ENCODE results near the gene RPP30. TPM values are rescaled to one million over a fixed set of nuclear protein-coding genes. Genes with fewer than 3 reads are reported as not detected.
"Not testable (repeated sequence)": the region's sequence is repeated elsewhere in the genome, so short reads cannot be mapped to it uniquely, and the experiment has no call there.

Gene RPP30
- total and polyA plus RNA-seq, 9 of the 15 experiments (the other 6 are each of a cell fraction or from before 2014, with no cell fraction given) = 37.3 to 170 (median 69.1) TPM

- in situ Hi-C loops (cut with MboI) = no loop called here
- Histone ChIP-seq H3K9me1 (ENCODE audit: control insufficient read depth, insufficient read depth, low read length) (no peaks in the 10 kb centered on the region), H4K20me1 (replicated peaks; ENCODE audit: control insufficient read depth, insufficient read depth, low read length) (no peaks in the 10 kb centered on the region), H3K27ac (ENCODE audit: extremely low read depth, low read depth, low read length) (no peak overlapping the region), H3K4me3 (no peak overlapping the region), H3K9ac (ENCODE audit: insufficient read depth in 1 of 2, low read depth in 2 of 2, low read length in 2 of 2) (no peak overlapping the region), H3K4me2 (ENCODE audit: insufficient read depth, low read length) (no peak overlapping the region), H3K9me3 (replicated peaks; ENCODE audit: control insufficient read depth, insufficient read depth, low read depth, low read length) (no peaks in the 10 kb centered on the region), H2AFZ (ENCODE audit: low read depth, low read length) (no peak overlapping the region), H3K4me1 (replicated peaks in 1 of 2; ENCODE audit: control insufficient read depth in 2 of 2, insufficient read depth in 2 of 2, low read length in 2 of 2) (no peaks in the 10 kb centered on the region), H3K79me2 (ENCODE audit: control insufficient read depth, insufficient read depth, low read length) (no peaks in the 10 kb centered on the region), H3K27me3 (ENCODE audit: control insufficient read depth in 2 of 2, insufficient read depth in 2 of 2, low read length in 2 of 2) (no peaks in the 10 kb centered on the region), H3K36me3 (ENCODE audit: control insufficient read depth, insufficient read depth, low read length) (peaks cover 75% of the 10 kb centered on the region)
- DNase-seq (ENCODE audit: extremely low read depth in 1 of 4, low spot score in 3 of 4) (no peak), FAIRE-seq (no peak), ATAC-seq (no peak)
- BruUV-seq (replicated peaks) = no TSS peak
- WGBS (ENCODE audit: insufficient coverage, low coverage, missing lambda C conversion rate) = 93% methylated on average over 3 of the region's 3 CpGs
- no peak for TF ChIP-seq GATAD2B (IDR thresholded peaks at IDR 0.05; ENCODE audit: borderline replicate concordance)
- TF ChIP-seq KAT8 (IDR thresholded peaks at IDR 0.05; ENCODE audit: low read depth) = no peak
- no peak for TF ChIP-seq MIER1 (IDR thresholded peaks at IDR 0.05; ENCODE audit: low read depth)
- TF ChIP-seq PHB (CRISPR knock-in tag; IDR thresholded peaks at IDR 0.05) = no peak
- TF ChIP-seq, protein P1, sequence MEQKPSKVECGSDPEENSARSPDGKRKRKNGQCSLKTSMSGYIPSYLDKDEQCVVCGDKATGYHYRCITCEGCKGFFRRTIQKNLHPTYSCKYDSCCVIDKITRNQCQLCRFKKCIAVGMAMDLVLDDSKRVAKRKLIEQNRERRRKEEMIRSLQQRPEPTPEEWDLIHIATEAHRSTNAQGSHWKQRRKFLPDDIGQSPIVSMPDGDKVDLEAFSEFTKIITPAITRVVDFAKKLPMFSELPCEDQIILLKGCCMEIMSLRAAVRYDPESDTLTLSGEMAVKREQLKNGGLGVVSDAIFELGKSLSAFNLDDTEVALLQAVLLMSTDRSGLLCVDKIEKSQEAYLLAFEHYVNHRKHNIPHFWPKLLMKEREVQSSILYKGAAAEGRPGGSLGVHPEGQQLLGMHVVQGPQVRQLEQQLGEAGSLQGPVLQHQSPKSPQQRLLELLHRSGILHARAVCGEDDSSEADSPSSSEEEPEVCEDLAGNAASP (IDR thresholded peaks at IDR 0.05) = no peak
- no peak for TF ChIP-seq SNRNP70 (optimal IDR thresholded peaks at IDR 0.05; ENCODE audit: low read depth, low read length)
- POLR2A ChIA-PET = no interaction called here
- CTCF ChIA-PET (ENCODE audit: low intra/inter-chr PET ratio) = no interaction called here
- intact Hi-C loops (cut with micrococcal nuclease) = no loop called here
Observed at GRCh38 chr10:90893190-90893589, 21.4 kb downstream of the RPP30 start.

DNA sequence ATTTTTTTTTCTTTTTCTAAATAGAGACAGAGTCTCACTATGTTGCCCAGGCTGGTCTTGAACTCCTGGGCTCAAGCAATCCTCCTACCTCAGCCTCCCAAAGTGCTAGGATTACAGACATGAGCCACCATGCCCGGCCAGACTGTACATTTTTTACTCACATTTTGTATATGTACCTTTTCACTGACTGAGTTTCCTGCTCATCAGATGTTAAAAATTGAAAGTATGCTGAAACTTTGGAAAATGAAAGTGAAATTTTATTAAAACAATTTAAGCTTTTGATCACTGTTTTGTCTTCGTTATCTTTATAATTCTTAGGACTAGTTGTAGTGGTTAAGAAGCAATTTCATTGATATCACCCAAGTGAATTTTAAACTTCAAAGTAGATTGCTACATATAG is 25.1 kb downstream of the RPP30 start:
- BruUV-seq (replicated peaks); DNase-seq (ENCODE audit: extremely low read depth in 1 of 4, low spot score in 3 of 4); ATAC-seq; H3K27me3 ChIP-seq (ENCODE audit: control insufficient read depth in 2 of 2, insufficient read depth in 2 of 2, low read length in 2 of 2); H3K9ac ChIP-seq (ENCODE audit: insufficient read depth in 1 of 2, low read depth in 2 of 2, low read length in 2 of 2); in situ Hi-C loops (cut with MboI); H3K4me2 ChIP-seq (ENCODE audit: insufficient read depth, low read length); H3K9me3 ChIP-seq (replicated peaks; ENCODE audit: control insufficient read depth, insufficient read depth, low read depth, low read length); H4K20me1 ChIP-seq (replicated peaks; ENCODE audit: control insufficient read depth, insufficient read depth, low read length); H3K79me2 ChIP-seq (ENCODE audit: control insufficient read depth, insufficient read depth, low read length); H3K4me3 ChIP-seq; intact Hi-C loops (cut with micrococcal nuclease); FAIRE-seq; CTCF ChIA-PET (ENCODE audit: low intra/inter-chr PET ratio); H3K4me1 ChIP-seq (replicated peaks in 1 of 2; ENCODE audit: control insufficient read depth in 2 of 2, insufficient read depth in 2 of 2, low read length in 2 of 2); H2AFZ ChIP-seq (ENCODE audit: low read depth, low read length); H3K27ac ChIP-seq (ENCODE audit: extremely low read depth, low read depth, low read length); H3K9me1 ChIP-seq (ENCODE audit: control insufficient read depth, insufficient read depth, low read length): not testable (repeated sequence)
- H3K36me3 ChIP-seq (ENCODE audit: control insufficient read depth, insufficient read depth, low read length) = peaks cover 67% of the 10 kb centered on the region; the same call in 2 of the 3 replicates
- POLR2A ChIA-PET = interaction anchor here (2.2 kb wide), 1 partner anchor 12 kb away, joined by 4 read pairs; no protein-coding TSS in a partner anchor
- 94% methylated on average over 2 of the region's 2 CpGs for WGBS (ENCODE audit: insufficient coverage, low coverage, missing lambda C conversion rate)

All from K562 (cell line).